Measurements from ENCODE around the gene PKD2L2.

The PKD2L2 gene

DNA sequence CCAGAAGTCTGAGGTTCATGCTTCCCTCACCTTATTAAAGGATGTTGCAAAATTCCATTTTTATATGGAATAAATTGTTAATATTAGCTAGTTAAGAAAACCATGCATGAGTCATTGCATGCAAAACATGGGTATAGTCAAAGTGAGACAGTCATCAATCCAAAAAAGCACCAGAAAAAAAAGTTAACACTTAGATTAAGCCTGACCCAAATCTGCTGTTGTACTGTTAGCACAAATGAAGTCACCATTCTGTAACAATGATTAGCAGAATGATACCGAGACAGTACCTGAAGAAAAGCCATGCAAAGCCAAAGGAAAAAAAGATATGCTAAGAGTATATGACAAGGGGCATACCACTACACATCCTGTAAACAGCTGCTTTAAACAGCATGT is 49.5 kb downstream of the PKD2L2 start:
- H3K4me3 ChIP-seq (ENCODE audit: low read depth, low read length) = no peak overlapping the region
- H3K9me3 ChIP-seq (ENCODE audit: control insufficient read depth, insufficient read depth, low read depth, low read length) = no peaks in the 10 kb centered on the region
- H3K4me1 ChIP-seq (ENCODE audit: control insufficient read depth, insufficient read depth, low read length) = no peaks in the 10 kb centered on the region
- POLR2A ChIA-PET = no interaction called here
- peaks cover 39 to 70% of the 10 kb centered on the region in 2 experiments for H3K36me3 ChIP-seq (ENCODE audit: control insufficient read depth in 2 of 2, insufficient read depth in 1 of 2, low read length in 2 of 2)
- CTCF ChIA-PET = interaction anchor here (0.7 kb wide), 1 partner anchor 273 kb away, joined by 3 read pairs; no protein-coding TSS in a partner anchor
- TF ChIP-seq ZNF473 (tag by site-specific recombination; IDR thresholded peaks at IDR 0.05) (no peak), ZNF777 (tag by site-specific recombination; IDR thresholded peaks at IDR 0.05; ENCODE audit: borderline replicate concordance) (no peak), HOXD13 (CRISPR knock-in tag; IDR thresholded peaks at IDR 0.05; ENCODE audit: borderline replicate concordance) (no peak)
- TF ChIP-seq, protein P1, sequence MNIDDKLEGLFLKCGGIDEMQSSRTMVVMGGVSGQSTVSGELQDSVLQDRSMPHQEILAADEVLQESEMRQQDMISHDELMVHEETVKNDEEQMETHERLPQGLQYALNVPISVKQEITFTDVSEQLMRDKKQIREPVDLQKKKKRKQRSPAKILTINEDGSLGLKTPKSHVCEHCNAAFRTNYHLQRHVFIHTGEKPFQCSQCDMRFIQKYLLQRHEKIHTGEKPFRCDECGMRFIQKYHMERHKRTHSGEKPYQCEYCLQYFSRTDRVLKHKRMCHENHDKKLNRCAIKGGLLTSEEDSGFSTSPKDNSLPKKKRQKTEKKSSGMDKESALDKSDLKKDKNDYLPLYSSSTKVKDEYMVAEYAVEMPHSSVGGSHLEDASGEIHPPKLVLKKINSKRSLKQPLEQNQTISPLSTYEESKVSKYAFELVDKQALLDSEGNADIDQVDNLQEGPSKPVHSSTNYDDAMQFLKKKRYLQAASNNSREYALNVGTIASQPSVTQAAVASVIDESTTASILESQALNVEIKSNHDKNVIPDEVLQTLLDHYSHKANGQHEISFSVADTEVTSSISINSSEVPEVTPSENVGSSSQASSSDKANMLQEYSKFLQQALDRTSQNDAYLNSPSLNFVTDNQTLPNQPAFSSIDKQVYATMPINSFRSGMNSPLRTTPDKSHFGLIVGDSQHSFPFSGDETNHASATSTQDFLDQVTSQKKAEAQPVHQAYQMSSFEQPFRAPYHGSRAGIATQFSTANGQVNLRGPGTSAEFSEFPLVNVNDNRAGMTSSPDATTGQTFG (tag by site-specific recombination; IDR thresholded peaks at IDR 0.05; ENCODE audit: borderline replicate concordance) = no peak
- no peak overlapping the region for H3K27ac ChIP-seq (ENCODE audit: extremely low read depth, low read depth, low read length)

DNA sequence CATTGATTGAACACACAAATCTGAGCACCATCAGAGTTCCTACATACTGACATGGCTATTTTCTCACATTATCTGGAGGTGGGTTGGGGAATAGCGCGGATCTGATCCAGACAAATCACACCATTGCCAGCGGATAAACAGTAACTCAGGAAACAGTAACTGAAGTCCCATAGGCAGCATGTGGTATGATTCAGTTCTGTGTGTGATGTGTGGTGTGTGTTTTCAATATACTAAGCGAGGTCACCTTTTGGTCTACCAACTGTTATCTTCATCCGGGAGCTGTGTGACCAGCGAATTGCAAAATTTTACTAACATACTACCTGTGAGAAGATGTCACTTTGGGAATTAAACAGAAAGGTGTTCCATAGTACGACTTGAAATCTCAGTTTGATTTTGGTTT is 50.1 kb downstream of the PKD2L2 start:
- H3K36me3 ChIP-seq (ENCODE audit: control insufficient read depth in 2 of 2, insufficient read depth in 1 of 2, low read length in 2 of 2) = peaks cover 39 to 76% of the 10 kb centered on the region in 2 experiments
- no peak overlapping the region for H3K27ac ChIP-seq (ENCODE audit: extremely low read depth, low read depth, low read length)

More for the DNA sequence above, 50.1 kb downstream of the PKD2L2 start:
- H3K9me3 ChIP-seq (ENCODE audit: control insufficient read depth, insufficient read depth, low read depth, low read length) = no peaks in the 10 kb centered on the region
- no peak overlapping the region for H3K4me3 ChIP-seq (ENCODE audit: low read depth, low read length)
- no peaks in the 10 kb centered on the region for H3K4me1 ChIP-seq (ENCODE audit: control insufficient read depth, insufficient read depth, low read length)
- CTCF ChIA-PET = interaction anchor here (0.8 to 1.3 kb wide), 2 partner anchors 279 to 318 kb away, joined by 3 read pairs; no protein-coding TSS in a partner anchor
- TF ChIP-seq ZNF132 (tag by site-specific recombination; IDR thresholded peaks at IDR 0.05; ENCODE audit: borderline replicate concordance) (no peak), ZNF175 (tag by site-specific recombination; IDR thresholded peaks at IDR 0.05) (no peak), TCF7L2 (IDR thresholded peaks at IDR 0.05; ENCODE audit: borderline replicate concordance, low read depth, low read length) (no peak), ZNF510 (tag by site-specific recombination; IDR thresholded peaks at IDR 0.05; ENCODE audit: insufficient replicate concordance) (no peak), GLIS1 (tag by site-specific recombination; IDR thresholded peaks at IDR 0.05) (no peak), ZNF596 (tag by site-specific recombination; IDR thresholded peaks at IDR 0.05) (no peak)
- TF ChIP-seq, protein P2, sequence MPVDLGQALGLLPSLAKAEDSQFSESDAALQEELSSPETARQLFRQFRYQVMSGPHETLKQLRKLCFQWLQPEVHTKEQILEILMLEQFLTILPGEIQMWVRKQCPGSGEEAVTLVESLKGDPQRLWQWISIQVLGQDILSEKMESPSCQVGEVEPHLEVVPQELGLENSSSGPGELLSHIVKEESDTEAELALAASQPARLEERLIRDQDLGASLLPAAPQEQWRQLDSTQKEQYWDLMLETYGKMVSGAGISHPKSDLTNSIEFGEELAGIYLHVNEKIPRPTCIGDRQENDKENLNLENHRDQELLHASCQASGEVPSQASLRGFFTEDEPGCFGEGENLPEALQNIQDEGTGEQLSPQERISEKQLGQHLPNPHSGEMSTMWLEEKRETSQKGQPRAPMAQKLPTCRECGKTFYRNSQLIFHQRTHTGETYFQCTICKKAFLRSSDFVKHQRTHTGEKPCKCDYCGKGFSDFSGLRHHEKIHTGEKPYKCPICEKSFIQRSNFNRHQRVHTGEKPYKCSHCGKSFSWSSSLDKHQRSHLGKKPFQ (tag by site-specific recombination; IDR thresholded peaks at IDR 0.05) = no peak
- TF ChIP-seq, protein P3, sequence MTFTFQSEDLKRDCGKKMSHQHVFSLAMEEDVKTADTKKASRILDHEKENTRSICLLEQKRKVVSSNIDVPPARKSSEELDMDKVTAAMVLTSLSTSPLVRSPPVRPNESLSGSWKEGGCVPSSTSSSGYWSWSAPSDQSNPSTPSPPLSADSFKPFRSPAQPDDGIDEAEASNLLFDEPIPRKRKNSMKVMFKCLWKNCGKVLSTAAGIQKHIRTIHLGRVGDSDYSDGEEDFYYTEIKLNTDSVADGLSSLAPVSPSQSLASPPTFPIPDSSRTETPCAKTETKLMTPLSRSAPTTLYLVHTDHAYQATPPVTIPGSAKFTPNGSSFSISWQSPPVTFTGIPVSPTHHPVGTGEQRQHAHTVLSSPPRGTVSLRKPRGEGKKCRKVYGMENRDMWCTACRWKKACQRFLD (tag by site-specific recombination; IDR thresholded peaks at IDR 0.05) = no peak
- TF ChIP-seq, protein P4, sequence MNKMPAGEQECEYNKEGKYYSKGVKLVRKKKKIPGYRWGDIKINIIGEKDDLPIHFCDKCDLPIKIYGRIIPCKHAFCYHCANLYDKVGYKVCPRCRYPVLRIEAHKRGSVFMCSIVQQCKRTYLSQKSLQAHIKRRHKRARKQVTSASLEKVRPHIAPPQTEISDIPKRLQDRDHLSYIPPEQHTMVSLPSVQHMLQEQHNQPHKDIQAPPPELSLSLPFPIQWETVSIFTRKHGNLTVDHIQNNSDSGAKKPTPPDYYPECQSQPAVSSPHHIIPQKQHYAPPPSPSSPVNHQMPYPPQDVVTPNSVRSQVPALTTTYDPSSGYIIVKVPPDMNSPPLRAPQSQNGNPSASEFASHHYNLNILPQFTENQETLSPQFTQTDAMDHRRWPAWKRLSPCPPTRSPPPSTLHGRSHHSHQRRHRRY (tag by site-specific recombination; IDR thresholded peaks at IDR 0.05) = no peak
- TF ChIP-seq, protein P5, sequence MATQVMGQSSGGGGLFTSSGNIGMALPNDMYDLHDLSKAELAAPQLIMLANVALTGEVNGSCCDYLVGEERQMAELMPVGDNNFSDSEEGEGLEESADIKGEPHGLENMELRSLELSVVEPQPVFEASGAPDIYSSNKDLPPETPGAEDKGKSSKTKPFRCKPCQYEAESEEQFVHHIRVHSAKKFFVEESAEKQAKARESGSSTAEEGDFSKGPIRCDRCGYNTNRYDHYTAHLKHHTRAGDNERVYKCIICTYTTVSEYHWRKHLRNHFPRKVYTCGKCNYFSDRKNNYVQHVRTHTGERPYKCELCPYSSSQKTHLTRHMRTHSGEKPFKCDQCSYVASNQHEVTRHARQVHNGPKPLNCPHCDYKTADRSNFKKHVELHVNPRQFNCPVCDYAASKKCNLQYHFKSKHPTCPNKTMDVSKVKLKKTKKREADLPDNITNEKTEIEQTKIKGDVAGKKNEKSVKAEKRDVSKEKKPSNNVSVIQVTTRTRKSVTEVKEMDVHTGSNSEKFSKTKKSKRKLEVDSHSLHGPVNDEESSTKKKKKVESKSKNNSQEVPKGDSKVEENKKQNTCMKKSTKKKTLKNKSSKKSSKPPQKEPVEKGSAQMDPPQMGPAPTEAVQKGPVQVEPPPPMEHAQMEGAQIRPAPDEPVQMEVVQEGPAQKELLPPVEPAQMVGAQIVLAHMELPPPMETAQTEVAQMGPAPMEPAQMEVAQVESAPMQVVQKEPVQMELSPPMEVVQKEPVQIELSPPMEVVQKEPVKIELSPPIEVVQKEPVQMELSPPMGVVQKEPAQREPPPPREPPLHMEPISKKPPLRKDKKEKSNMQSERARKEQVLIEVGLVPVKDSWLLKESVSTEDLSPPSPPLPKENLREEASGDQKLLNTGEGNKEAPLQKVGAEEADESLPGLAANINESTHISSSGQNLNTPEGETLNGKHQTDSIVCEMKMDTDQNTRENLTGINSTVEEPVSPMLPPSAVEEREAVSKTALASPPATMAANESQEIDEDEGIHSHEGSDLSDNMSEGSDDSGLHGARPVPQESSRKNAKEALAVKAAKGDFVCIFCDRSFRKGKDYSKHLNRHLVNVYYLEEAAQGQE (tag by site-specific recombination; IDR thresholded peaks at IDR 0.05) = no peak
- TF ChIP-seq, protein P6, sequence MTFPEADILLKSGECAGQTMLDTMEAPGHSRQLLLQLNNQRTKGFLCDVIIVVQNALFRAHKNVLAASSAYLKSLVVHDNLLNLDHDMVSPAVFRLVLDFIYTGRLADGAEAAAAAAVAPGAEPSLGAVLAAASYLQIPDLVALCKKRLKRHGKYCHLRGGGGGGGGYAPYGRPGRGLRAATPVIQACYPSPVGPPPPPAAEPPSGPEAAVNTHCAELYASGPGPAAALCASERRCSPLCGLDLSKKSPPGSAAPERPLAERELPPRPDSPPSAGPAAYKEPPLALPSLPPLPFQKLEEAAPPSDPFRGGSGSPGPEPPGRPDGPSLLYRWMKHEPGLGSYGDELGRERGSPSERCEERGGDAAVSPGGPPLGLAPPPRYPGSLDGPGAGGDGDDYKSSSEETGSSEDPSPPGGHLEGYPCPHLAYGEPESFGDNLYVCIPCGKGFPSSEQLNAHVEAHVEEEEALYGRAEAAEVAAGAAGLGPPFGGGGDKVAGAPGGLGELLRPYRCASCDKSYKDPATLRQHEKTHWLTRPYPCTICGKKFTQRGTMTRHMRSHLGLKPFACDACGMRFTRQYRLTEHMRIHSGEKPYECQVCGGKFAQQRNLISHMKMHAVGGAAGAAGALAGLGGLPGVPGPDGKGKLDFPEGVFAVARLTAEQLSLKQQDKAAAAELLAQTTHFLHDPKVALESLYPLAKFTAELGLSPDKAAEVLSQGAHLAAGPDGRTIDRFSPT (tag by site-specific recombination; IDR thresholded peaks at IDR 0.05) = no peak
- TF ChIP-seq, protein P7, sequence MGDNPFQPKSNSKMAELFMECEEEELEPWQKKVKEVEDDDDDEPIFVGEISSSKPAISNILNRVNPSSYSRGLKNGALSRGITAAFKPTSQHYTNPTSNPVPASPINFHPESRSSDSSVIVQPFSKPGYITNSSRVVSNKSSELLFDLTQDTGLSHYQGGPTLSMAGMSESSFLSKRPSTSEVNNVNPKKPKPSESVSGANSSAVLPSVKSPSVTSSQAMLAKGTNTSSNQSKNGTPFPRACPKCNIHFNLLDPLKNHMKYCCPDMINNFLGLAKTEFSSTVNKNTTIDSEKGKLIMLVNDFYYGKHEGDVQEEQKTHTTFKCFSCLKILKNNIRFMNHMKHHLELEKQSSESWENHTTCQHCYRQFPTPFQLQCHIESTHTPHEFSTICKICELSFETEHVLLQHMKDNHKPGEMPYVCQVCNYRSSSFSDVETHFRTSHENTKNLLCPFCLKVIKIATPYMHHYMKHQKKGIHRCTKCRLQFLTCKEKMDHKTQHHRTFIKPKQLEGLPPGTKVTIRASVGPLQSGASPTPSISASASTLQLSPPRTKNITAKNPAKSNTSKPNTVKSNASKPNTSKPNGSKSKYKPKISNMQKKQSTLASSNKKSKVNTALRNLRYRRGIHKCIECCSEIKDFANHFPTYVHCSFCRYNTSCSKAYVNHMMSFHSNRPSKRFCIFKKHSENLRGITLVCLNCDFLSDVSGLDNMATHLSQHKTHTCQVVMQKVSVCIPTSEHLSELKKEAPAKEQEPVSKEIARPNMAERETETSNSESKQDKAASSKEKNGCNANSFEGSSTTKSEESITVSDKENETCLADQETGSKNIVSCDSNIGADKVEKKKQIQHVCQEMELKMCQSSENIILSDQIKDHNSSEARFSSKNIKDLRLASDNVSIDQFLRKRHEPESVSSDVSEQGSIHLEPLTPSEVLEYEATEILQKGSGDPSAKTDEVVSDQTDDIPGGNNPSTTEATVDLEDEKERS (tag by site-specific recombination; IDR thresholded peaks at IDR 0.05) = no peak
- POLR2A ChIA-PET = no interaction called here
